Fibroblast of lung (primary cell): ENCODE measurements around the gene TSEN54. TPM values are rescaled to one million over a fixed set of nuclear protein-coding genes. Genes with fewer than 3 reads are reported as not detected.

Experiments
- DNase-seq, 2 donors: peaks; one replicate each; pipeline versions ENCODE4 v3.0.0 to v3.0.0-alpha.2; 2010; ENCODE audit warnings: low read depth in 2 of 2
- H2AFZ ChIP-seq: 2 replicates; pipeline ENCODE4 v1.5.1; 2012; ENCODE audit warnings: low read length, control low read depth, inconsistent platforms
- H3K27ac ChIP-seq: 2 replicates; pipeline ENCODE4 v1.5.1; 2011; ENCODE audit warnings: low read length, control low read depth; ENCODE audit not compliant: insufficient read depth
- H3K27me3 ChIP-seq: 2 replicates; pipeline ENCODE4 v1.5.1; 2011; ENCODE audit warnings: mild to moderate bottlenecking, low read length; ENCODE audit not compliant: control insufficient read depth, insufficient read depth
- H3K36me3 ChIP-seq: 2 replicates; pipeline ENCODE4 v1.5.1; 2011; ENCODE audit warnings: low read length; ENCODE audit not compliant: control insufficient read depth, insufficient read depth
- H3K4me1 ChIP-seq: 2 replicates; pipeline ENCODE4 v1.5.1; 2011; ENCODE audit warnings: low read length; ENCODE audit not compliant: control insufficient read depth, insufficient read depth; ENCODE audit errors: extremely low read depth
- H3K4me2 ChIP-seq: 2 replicates; pipeline ENCODE4 v1.5.1; 2011; ENCODE audit warnings: low read length, control low read depth; ENCODE audit not compliant: insufficient read depth; ENCODE audit errors: extremely low read depth
- H3K4me3 ChIP-seq, 4 experiments: fragments of 200-600 bp in 1 of 4; sonication (generic) in 1 of 4; replicated peaks in 1 of 4; 2 replicates each; pipeline ENCODE4 v1.5.1; 2011 to 2016; ENCODE audit warnings: low read length in 4 of 4, low read depth in 3 of 4, mild to moderate bottlenecking in 3 of 4, control low read depth in 2 of 4, inconsistent platforms in 1 of 4, mixed read lengths in 1 of 4; ENCODE audit not compliant: insufficient read depth in 1 of 4; ENCODE audit errors: control extremely low read depth in 1 of 4
- H3K79me2 ChIP-seq: 2 replicates; pipeline ENCODE4 v1.5.1; 2012; ENCODE audit warnings: mild to moderate bottlenecking, low read length, inconsistent platforms; ENCODE audit not compliant: control insufficient read depth, insufficient read depth
- H3K9ac ChIP-seq: 2 replicates; pipeline ENCODE4 v1.5.1; 2011; ENCODE audit warnings: mild to moderate bottlenecking, low read length, control low read depth; ENCODE audit not compliant: insufficient read depth
- H3K9me3 ChIP-seq: 2 replicates; pipeline ENCODE4 v1.5.1; 2012; ENCODE audit warnings: low read depth, low read length; ENCODE audit not compliant: control insufficient read depth, insufficient read depth
- H4K20me1 ChIP-seq: 2 replicates; pipeline ENCODE4 v1.5.1; 2011; ENCODE audit warnings: low read length; ENCODE audit not compliant: control insufficient read depth, insufficient read depth; ENCODE audit errors: extremely low read depth
- CTCF ChIP-seq, 2 donors: IDR thresholded peaks in 1 of 2; conservative IDR thresholded peaks in 1 of 2; 1 replicate in 1 of 2; 2 replicates in 1 of 2; pipeline ENCODE4 v1.5.1; 2011 to 2012; ENCODE audit warnings: low read length in 2 of 2, control low read depth in 1 of 2, inconsistent platforms in 1 of 2, low read depth in 1 of 2, mild to moderate bottlenecking in 1 of 2
- EZH2 ChIP-seq: IDR thresholded peaks from 2 replicates; pipeline ENCODE4 v1.5.1; 2012; ENCODE audit warnings: low read length, control low read depth, mild to moderate bottlenecking; ENCODE audit errors: missing control alignments
- polyA plus RNA-seq, 2 donors: library from polyadenylated mRNA; depleted of rRNA in 1 of 2; stranded (reverse) in 1 of 2; unstranded in 1 of 2; fragments of >200 nt; gene quantifications; 2 replicates each; pipeline ENCODE4 v1.2.1, GENCODE V29; 2011 to 2012; ENCODE audit warnings: missing spikeins in 1 of 2
- total RNA-seq: library from RNA; depleted of rRNA; stranded (reverse); fragments of >200 nt; gene quantifications from 2 replicates; pipeline ENCODE4 v1.2.1, GENCODE V29; 2014

Gene TSEN54
- total and polyA plus RNA-seq, 2 donors (not counting 1 experiment from before 2014, with no cell fraction given) = 5.3 to 7.8 TPM

- DNase-seq = no peak
- no peak for TF ChIP-seq CTCF (conservative IDR thresholded peaks at IDR 0.05 in 1 of 2, IDR thresholded peaks at IDR 0.05 in 1 of 2; ENCODE audit: low read depth in 1 of 2, low read length in 2 of 2)
- no peak for TF ChIP-seq EZH2
- Histone ChIP-seq H3K9ac (no peak overlapping the region), H3K4me2 (no peak overlapping the region), H3K4me3 (no peak overlapping the region), H3K79me2 (no peaks in the 10 kb centered on the region), H3K27me3 (no peaks in the 10 kb centered on the region), H3K9me3 (no peaks in the 10 kb centered on the region), H3K27ac (no peak overlapping the region), H3K36me3 (peaks cover 8% of the 10 kb centered on the region), H2AFZ (no peak overlapping the region), H4K20me1 (no peaks in the 10 kb centered on the region), H3K4me1 (no peaks in the 10 kb centered on the region)
Measured at GRCh38 chr17:75489511-75489955, 26.8 kb upstream of the TSEN54 start.

GRCh38 chr17:75490173-75490743 lies 26.1 kb upstream of the TSEN54 start:
- TF ChIP-seq EZH2 (no peak), CTCF (conservative IDR thresholded peaks at IDR 0.05 in 1 of 2, IDR thresholded peaks at IDR 0.05 in 1 of 2; ENCODE audit: low read depth in 1 of 2, low read length in 2 of 2) (no peak)
- H3K79me2 ChIP-seq = no peaks in the 10 kb centered on the region
- no peaks in the 10 kb centered on the region for H3K27me3 ChIP-seq
- H4K20me1 ChIP-seq = no peaks in the 10 kb centered on the region
- DNase-seq = peak in 1 of 2 donors; percentile 21
- H3K4me1 ChIP-seq = no peaks in the 10 kb centered on the region
- no peak overlapping the region for H2AFZ ChIP-seq
- no peak overlapping the region for H3K4me3 ChIP-seq
- no peak overlapping the region for H3K4me2 ChIP-seq
- H3K9me3 ChIP-seq = no peaks in the 10 kb centered on the region
- no peak overlapping the region for H3K9ac ChIP-seq
- H3K36me3 ChIP-seq = peaks cover 8% of the 10 kb centered on the region
- no peak overlapping the region for H3K27ac ChIP-seq

- H4K20me1 ChIP-seq = no peaks in the 10 kb centered on the region
Measured at GRCh38 chr17:75490953-75491649, 25.2 kb upstream of the TSEN54 start.

More at GRCh38 chr17:75490953-75491649, 25.2 kb upstream of the TSEN54 start:
- no peak for DNase-seq
- Histone ChIP-seq H2AFZ (no peak overlapping the region), H3K9me3 (no peaks in the 10 kb centered on the region), H3K36me3 (peaks cover 10% of the 10 kb centered on the region), H3K4me3 (no peak overlapping the region), H3K27ac (no peak overlapping the region), H3K79me2 (no peaks in the 10 kb centered on the region), H3K9ac (no peak overlapping the region), H3K27me3 (no peaks in the 10 kb centered on the region), H3K4me1 (no peaks in the 10 kb centered on the region), H3K4me2 (no peak overlapping the region)
- TF ChIP-seq CTCF (conservative IDR thresholded peaks at IDR 0.05 in 1 of 2, IDR thresholded peaks at IDR 0.05 in 1 of 2; ENCODE audit: low read depth in 1 of 2, low read length in 2 of 2) = no peak
- no peak for TF ChIP-seq EZH2
